WTC11 (cell line): Measurements from ENCODE around the gene NLGN4X.

Source experiments
- CREB1 ChIP-seq: sonication (generic); formaldehyde crosslinking; IDR thresholded peaks from 2 replicates; pipeline ENCODE4 v1.8.0; 2023; ENCODE audit warnings: mild to moderate bottlenecking, missing genetic modification reagents
- CREM ChIP-seq: sonication (generic); formaldehyde crosslinking; IDR thresholded peaks from 2 replicates; pipeline ENCODE4 v1.8.1; 2022; ENCODE audit warnings: mild to moderate bottlenecking, missing genetic modification reagents, moderate library complexity
- ELF4 ChIP-seq: sonication (generic); formaldehyde crosslinking; IDR thresholded peaks from 2 replicates; pipeline ENCODE4 v1.8.1; 2022; ENCODE audit warnings: low read depth, mild to moderate bottlenecking, moderate library complexity, missing genetic modification reagents
- MAX ChIP-seq: sonication (generic); formaldehyde crosslinking; IDR thresholded peaks from 2 replicates; pipeline ENCODE4 v1.8.0; 2022; ENCODE audit warnings: mild to moderate bottlenecking, missing genetic modification reagents
- NR2C2 ChIP-seq: sonication (generic); formaldehyde crosslinking; IDR thresholded peaks from 2 replicates; pipeline ENCODE4 v1.8.0; 2022; ENCODE audit warnings: mild to moderate bottlenecking, missing genetic modification reagents
- SMAD4 ChIP-seq: sonication (generic); formaldehyde crosslinking; IDR thresholded peaks from 2 replicates; pipeline ENCODE4 v1.8.0; 2022; ENCODE audit warnings: mild to moderate bottlenecking, missing genetic modification reagents
- TEAD4 ChIP-seq: sonication (generic); formaldehyde crosslinking; IDR thresholded peaks from 2 replicates; pipeline ENCODE4 v1.8.0; 2022; ENCODE audit warnings: mild to moderate bottlenecking, missing genetic modification reagents
- TP53 ChIP-seq: sonication (generic); formaldehyde crosslinking; IDR thresholded peaks from 2 replicates; pipeline ENCODE4 v1.8.1; 2023; ENCODE audit warnings: mild to moderate bottlenecking, missing genetic modification reagents
- ZNF671 ChIP-seq: fragments of 250-450 bp; sonication (Bioruptor Pico); IDR thresholded peaks from 2 replicates; pipeline ENCODE4 v1.8.0; 2021; ENCODE audit warnings: mild to moderate bottlenecking
- TF ChIP-seq, protein P1 (sequence below): sonication (generic); formaldehyde crosslinking; IDR thresholded peaks from 2 replicates; pipeline ENCODE4 v1.8.0; 2022; ENCODE audit warnings: mild to moderate bottlenecking, missing genetic modification reagents
- TF ChIP-seq, protein P2 (sequence below): fragments of 200-600 bp; IDR thresholded peaks from 2 replicates; pipeline ENCODE4 v1.8.0; 2022; ENCODE audit warnings: antibody characterized with exemption

DNA sequence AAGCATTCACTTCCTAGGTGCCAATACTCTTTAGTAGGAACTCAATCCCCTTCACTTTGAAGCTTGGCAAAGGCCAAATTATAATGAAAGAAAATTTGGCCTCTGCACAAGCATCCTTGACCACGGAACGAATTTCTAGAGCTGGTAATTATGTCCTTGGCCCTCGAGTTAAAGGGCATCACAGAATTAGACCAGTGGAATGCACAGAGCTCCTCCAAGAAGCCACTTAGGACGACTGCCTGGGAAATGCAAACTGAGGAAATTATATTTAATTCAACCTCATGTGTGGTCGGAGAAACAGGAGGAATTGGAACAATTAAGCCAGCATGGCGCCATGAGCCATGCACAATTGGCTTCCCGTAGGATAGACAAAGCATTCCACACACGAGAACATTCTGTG lies 59.3 kb downstream of the NLGN4X start:
- TF ChIP-seq, protein P1, sequence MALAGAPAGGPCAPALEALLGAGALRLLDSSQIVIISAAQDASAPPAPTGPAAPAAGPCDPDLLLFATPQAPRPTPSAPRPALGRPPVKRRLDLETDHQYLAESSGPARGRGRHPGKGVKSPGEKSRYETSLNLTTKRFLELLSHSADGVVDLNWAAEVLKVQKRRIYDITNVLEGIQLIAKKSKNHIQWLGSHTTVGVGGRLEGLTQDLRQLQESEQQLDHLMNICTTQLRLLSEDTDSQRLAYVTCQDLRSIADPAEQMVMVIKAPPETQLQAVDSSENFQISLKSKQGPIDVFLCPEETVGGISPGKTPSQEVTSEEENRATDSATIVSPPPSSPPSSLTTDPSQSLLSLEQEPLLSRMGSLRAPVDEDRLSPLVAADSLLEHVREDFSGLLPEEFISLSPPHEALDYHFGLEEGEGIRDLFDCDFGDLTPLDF = no peak
- TF ChIP-seq, protein P2, sequence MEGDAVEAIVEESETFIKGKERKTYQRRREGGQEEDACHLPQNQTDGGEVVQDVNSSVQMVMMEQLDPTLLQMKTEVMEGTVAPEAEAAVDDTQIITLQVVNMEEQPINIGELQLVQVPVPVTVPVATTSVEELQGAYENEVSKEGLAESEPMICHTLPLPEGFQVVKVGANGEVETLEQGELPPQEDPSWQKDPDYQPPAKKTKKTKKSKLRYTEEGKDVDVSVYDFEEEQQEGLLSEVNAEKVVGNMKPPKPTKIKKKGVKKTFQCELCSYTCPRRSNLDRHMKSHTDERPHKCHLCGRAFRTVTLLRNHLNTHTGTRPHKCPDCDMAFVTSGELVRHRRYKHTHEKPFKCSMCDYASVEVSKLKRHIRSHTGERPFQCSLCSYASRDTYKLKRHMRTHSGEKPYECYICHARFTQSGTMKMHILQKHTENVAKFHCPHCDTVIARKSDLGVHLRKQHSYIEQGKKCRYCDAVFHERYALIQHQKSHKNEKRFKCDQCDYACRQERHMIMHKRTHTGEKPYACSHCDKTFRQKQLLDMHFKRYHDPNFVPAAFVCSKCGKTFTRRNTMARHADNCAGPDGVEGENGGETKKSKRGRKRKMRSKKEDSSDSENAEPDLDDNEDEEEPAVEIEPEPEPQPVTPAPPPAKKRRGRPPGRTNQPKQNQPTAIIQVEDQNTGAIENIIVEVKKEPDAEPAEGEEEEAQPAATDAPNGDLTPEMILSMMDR = no peak
- TF ChIP-seq NR2C2 (no peak), SMAD4 (CRISPR knock-in tag) (no peak), ZNF671 (CRISPR knock-in tag) (no peak), CREM (CRISPR knock-in tag) (no peak), MAX (CRISPR knock-in tag) (no peak), TEAD4 (CRISPR knock-in tag) (no peak), CREB1 (CRISPR knock-in tag) (no peak), TP53 (no peak), ELF4 (no peak)
